Prostate gland (tissue), 2 donors: Measurements from ENCODE around the gene HOXD8.

Source experiments
- CTCF ChIP-seq, 4 experiments: fragments of 200-600 bp in 2 of 4; fragments of 450-650 bp in 2 of 4; sonication (generic) in 2 of 4; IDR thresholded peaks; 1 replicate in 3 of 4; 2 replicates in 1 of 4; pipeline ENCODE4 v1.5.1; 2016 to 2019; ENCODE audit warnings: antibody characterized with exemption in 4 of 4, mild to moderate bottlenecking in 2 of 4, moderate library complexity in 2 of 4
- POLR2A ChIP-seq: fragments of 450-650 bp; IDR thresholded peaks from one replicate; pipeline ENCODE4 v1.6.1; 2016; ENCODE audit warnings: antibody characterized with exemption, mild to moderate bottlenecking
- POLR2AphosphoS5 ChIP-seq: sonication (generic); formaldehyde crosslinking; IDR thresholded peaks from one replicate; pipeline ENCODE4 v1.6.1; 2017; ENCODE audit warnings: antibody characterized with exemption

- no peak for TF ChIP-seq CTCF (IDR thresholded peaks at IDR 0.05)
- TF ChIP-seq POLR2A: no peak
- no peak for TF ChIP-seq POLR2AphosphoS5
Observed at GRCh38 chr2:176084611-176085119, 44.8 kb upstream of the HOXD8 start.
